PC-9 (cell line): Measurements from ENCODE around the gene SRGAP1. TPM values are rescaled to one million over a fixed set of nuclear protein-coding genes. Genes with fewer than 3 reads are reported as not detected.

Source experiments
- BruUV-seq: library from RNA; stranded (reverse); fragments of 400-500 nt; replicated peaks from 2 replicates; lab custom pipeline; 2021; lab: Mats Ljungman, UMichigan
- CTCF ChIA-PET: fragments of 300-600 bp; sonication (Branson Sonifier 250); formaldehyde crosslinking; loops from one replicate; lab custom pipeline; 2022; ENCODE audit warnings: antibody characterized with exemption; lab: Charles Lee
- POLR2A ChIA-PET: fragments of 300-600 bp; sonication (Branson Sonifier 250); formaldehyde crosslinking; loops from one replicate; lab custom pipeline; 2022; ENCODE audit warnings: antibody characterized with exemption; ENCODE audit not compliant: unreplicated experiment; lab: Charles Lee
- DNase-seq, 2 experiments: peaks; one replicate each; pipeline versions ENCODE4 v3.0.0 to v3.0.0-alpha.2; 2015 to 2022; ENCODE audit warnings: mixed read lengths in 1 of 2
- H2AFZ ChIP-seq: fragments of 200-600 bp; sonication (generic); 2 replicates; pipeline ENCODE4 v1.8.1; 2017; ENCODE audit warnings: antibody characterized with exemption
- H3F3A ChIP-seq: fragments of 200-600 bp; sonication (generic); 2 replicates; pipeline ENCODE4 v1.8.1; 2017; ENCODE audit warnings: antibody characterized with exemption, mild to moderate bottlenecking, low read depth; ENCODE audit not compliant: insufficient read depth
- H3K27ac ChIP-seq: fragments of 200-600 bp; sonication (generic); 2 replicates; pipeline ENCODE4 v1.6.1; 2016; ENCODE audit warnings: mixed run types
- H3K27me3 ChIP-seq: fragments of 200-600 bp; sonication (generic); 2 replicates; pipeline ENCODE4 v1.6.1; 2016; ENCODE audit warnings: low read depth, mixed run types; ENCODE audit not compliant: insufficient read depth
- H3K36me3 ChIP-seq: fragments of 200-600 bp; sonication (generic); 2 replicates; pipeline ENCODE4 v1.6.1; 2016; ENCODE audit warnings: low read depth, mixed run types
- H3K4me1 ChIP-seq: fragments of 200-600 bp; sonication (generic); replicated peaks from 2 replicates; pipeline ENCODE4 v1.6.1; 2016; ENCODE audit warnings: mixed run types; ENCODE audit not compliant: insufficient read depth
- H3K4me2 ChIP-seq: fragments of 200-600 bp; sonication (generic); 2 replicates; pipeline ENCODE4 v1.6.1; 2017; ENCODE audit warnings: mixed run types
- H3K4me3 ChIP-seq: fragments of 200-600 bp; sonication (generic); 2 replicates; pipeline ENCODE4 v1.6.1; 2016; ENCODE audit warnings: mixed run types
- H3K79me2 ChIP-seq: fragments of 200-600 bp; sonication (generic); 2 replicates; pipeline ENCODE4 v1.6.1; 2017; ENCODE audit warnings: low read depth, mixed run types
- H3K9me2 ChIP-seq: fragments of 200-600 bp; sonication (generic); 2 replicates; pipeline ENCODE4 v1.8.1; 2017; ENCODE audit warnings: mild to moderate bottlenecking; ENCODE audit not compliant: insufficient read depth
- H3K9me3 ChIP-seq: fragments of 200-600 bp; sonication (generic); 2 replicates; pipeline ENCODE4 v1.8.1; 2016; ENCODE audit warnings: low read depth; ENCODE audit not compliant: insufficient read depth
- H4K20me1 ChIP-seq: fragments of 200-600 bp; sonication (generic); 2 replicates; pipeline ENCODE4 v1.8.1; 2017; ENCODE audit not compliant: insufficient read depth
- EZH2 ChIP-seq: fragments of 200-600 bp; sonication (generic); IDR thresholded peaks from 2 replicates; pipeline ENCODE4 v1.8.0; 2017; ENCODE audit warnings: antibody characterized with exemption, low read depth
- intact Hi-C: fragments of 100-400 bp; cut with micrococcal nuclease; formaldehyde crosslinking; loops from one replicate; pipeline ENCODE4 v1.10.0; 2022; ENCODE audit not compliant: unreplicated experiment
- total RNA-seq: library from RNA; stranded (reverse); gene quantifications from 2 replicates; pipeline ENCODE4 v1.2.3, GENCODE V29; 2021
- TF ChIP-seq, protein P1 (sequence below): fragments of 200-600 bp; sonication (generic); conservative IDR thresholded peaks from 2 replicates; pipeline ENCODE4 v1.6.1; 2017; ENCODE audit warnings: mixed run types, antibody characterized with exemption, mild to moderate bottlenecking, moderate library complexity

The SRGAP1 gene
- total RNA-seq, 1 experiment from 2014 or later, result 24.5 TPM

DNA sequence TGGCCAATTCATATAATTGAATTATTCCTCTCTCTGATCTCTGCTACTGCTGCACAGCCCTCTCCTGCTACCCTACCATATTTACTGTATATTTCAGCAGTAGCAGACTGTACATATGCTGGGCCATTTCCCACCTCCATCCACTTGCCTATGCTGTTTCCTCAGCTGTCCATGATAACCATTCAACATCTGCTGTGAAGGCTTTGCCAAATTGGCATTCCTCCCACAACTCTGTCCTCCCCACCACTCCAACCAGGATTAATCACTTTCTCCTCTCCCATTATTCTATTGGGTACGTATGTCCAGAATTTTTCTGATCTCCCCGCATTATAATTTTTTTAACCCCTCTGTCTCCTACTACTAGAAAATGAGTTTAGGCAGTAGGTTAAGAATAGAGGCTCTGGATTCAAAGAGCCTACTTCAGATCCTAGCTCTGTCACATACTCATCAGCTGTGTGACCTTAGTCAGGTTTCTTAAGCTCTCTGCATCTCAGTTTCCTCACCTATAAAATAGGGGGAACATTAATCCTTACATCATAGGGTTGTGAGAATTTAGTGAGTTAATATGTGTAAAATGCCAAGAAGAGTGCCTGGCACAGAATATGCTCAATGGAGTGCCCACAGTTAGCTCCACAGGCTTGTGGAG, 254.3 kb downstream of the SRGAP1 start:
- Histone ChIP-seq H3K4me3 (no peak overlapping the region), H3K4me1 (no peaks in the 10 kb centered on the region; the same call in 1 of the 2 replicates), H4K20me1 (no peaks in the 10 kb centered on the region), H3K4me2 (no peak overlapping the region), H3F3A (no peaks in the 10 kb centered on the region; the same call in 1 of the 2 replicates), H3K9me3 (no peaks in the 10 kb centered on the region), H3K27ac (no peak overlapping the region), H3K79me2 (peaks cover 3% of the 10 kb centered on the region; the same call in 1 of the 2 replicates), H3K9me2 (no peaks in the 10 kb centered on the region), H3K27me3 (no peaks in the 10 kb centered on the region), H2AFZ (no peak overlapping the region), H3K36me3 (peaks cover 67% of the 10 kb centered on the region)
- intact Hi-C loops, result no loop called here
- no peak for DNase-seq
- ChIA-PET POLR2A (interaction anchor here (0.6 kb wide), 1 partner anchor 22 kb away, joined by 16 read pairs; no protein-coding TSS in a partner anchor), CTCF (no interaction called here)
- no TSS peak for BruUV-seq
- no peak for TF ChIP-seq EZH2
- TF ChIP-seq, protein P1, sequence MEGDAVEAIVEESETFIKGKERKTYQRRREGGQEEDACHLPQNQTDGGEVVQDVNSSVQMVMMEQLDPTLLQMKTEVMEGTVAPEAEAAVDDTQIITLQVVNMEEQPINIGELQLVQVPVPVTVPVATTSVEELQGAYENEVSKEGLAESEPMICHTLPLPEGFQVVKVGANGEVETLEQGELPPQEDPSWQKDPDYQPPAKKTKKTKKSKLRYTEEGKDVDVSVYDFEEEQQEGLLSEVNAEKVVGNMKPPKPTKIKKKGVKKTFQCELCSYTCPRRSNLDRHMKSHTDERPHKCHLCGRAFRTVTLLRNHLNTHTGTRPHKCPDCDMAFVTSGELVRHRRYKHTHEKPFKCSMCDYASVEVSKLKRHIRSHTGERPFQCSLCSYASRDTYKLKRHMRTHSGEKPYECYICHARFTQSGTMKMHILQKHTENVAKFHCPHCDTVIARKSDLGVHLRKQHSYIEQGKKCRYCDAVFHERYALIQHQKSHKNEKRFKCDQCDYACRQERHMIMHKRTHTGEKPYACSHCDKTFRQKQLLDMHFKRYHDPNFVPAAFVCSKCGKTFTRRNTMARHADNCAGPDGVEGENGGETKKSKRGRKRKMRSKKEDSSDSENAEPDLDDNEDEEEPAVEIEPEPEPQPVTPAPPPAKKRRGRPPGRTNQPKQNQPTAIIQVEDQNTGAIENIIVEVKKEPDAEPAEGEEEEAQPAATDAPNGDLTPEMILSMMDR, result no peak

DNA sequence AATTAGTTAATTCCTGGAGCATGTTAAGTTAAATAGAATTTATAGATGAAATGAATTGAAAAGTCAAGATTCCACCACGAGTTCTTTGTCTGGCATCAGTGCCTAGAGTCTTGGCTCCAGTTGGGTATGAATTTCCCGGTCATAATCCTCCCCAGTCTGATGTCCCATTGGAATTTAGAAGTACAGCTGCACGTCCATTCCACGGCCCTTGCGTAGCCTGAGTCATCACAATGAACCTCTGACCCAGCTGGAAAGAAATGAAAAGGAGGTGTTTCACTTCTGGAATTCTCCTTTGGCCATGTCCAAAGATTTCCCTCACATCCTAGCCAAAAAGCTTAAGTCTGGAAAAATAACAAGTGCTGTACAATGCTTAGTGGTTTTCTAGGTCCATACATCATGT, 254.9 kb downstream of the SRGAP1 start:
- Histone ChIP-seq H3K4me3 (no peak overlapping the region), H3K4me2 (no peak overlapping the region), H3K36me3 (peaks cover 66% of the 10 kb centered on the region), H3F3A (peaks cover 4% of the 10 kb centered on the region; the same call in 1 of the 2 replicates), H3K79me2 (no peaks in the 10 kb centered on the region), H3K9me2 (no peaks in the 10 kb centered on the region), H3K4me1 (no peaks in the 10 kb centered on the region; the same call in 1 of the 2 replicates), H3K27me3 (no peaks in the 10 kb centered on the region), H3K9me3 (no peaks in the 10 kb centered on the region), H4K20me1 (no peaks in the 10 kb centered on the region), H3K27ac (no peak overlapping the region), H2AFZ (no peak overlapping the region)
- no TSS peak for BruUV-seq
- ChIA-PET CTCF (no interaction called here), POLR2A (interaction anchor here (0.6 kb wide), 2 partner anchors 21 to 72 kb away, joined by 5 to 16 read pairs; no protein-coding TSS in a partner anchor)
- TF ChIP-seq, protein P1, result no peak
- no peak for TF ChIP-seq EZH2
- intact Hi-C loops, result no loop called here
- DNase-seq, result peak in 1 of 2 experiments; percentile 23

DNA sequence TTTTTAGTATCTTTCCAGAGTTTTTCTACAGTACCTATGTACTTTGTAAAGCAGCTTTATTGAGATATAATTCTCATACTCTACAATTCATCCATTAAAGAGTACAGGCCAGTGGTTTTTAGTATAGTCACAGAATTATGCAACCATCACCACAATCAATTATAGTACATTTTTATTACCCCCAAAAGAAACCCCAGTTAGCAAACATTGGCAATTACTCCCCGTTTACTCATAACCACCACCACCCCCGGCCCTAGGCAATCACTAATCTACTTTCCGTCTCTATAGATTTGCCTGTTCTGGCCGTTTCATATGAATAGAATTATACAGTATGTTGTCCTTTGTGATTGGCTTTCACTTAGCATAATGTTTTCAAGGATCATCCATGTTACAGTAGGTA, 257.8 kb downstream of the SRGAP1 start:
- Histone ChIP-seq H3K4me1 (no peaks in the 10 kb centered on the region; the same call in 1 of the 2 replicates), H3K9me3 (no peaks in the 10 kb centered on the region), H3K9me2 (no peaks in the 10 kb centered on the region), H3K79me2 (no peaks in the 10 kb centered on the region), H3K4me3 (no peak overlapping the region), H2AFZ (no peak overlapping the region), H3K4me2 (no peak overlapping the region), H3F3A (0 out of 2 replicates have a peak, but pooled peaks cover 4% of the 10 kb centered on the region), H3K36me3 (peaks cover 64% of the 10 kb centered on the region), H3K27ac (no peak overlapping the region), H4K20me1 (no peaks in the 10 kb centered on the region), H3K27me3 (no peaks in the 10 kb centered on the region)
- TF ChIP-seq EZH2, result no peak
- TF ChIP-seq, protein P1, result no peak
- DNase-seq, result no peak
- POLR2A ChIA-PET, result no interaction called here
- no TSS peak for BruUV-seq
- intact Hi-C loops, result no loop called here
- CTCF ChIA-PET, result no interaction called here
